GM18870 (cell line): Measurements from ENCODE around the gene OPTN.
"Not testable (repeated sequence)": the region's sequence is repeated elsewhere in the genome, so short reads cannot be mapped to it uniquely, and the experiment has no call there.

ENCODE experiments used
- ATAC-seq: cut with Tn5 transposase; IDR thresholded peaks from one replicate; pipeline ENCODE4 v1.9.1; 2021; ENCODE audit warnings: moderate library complexity; ENCODE audit not compliant: unreplicated experiment

The OPTN gene

GRCh38 chr10:13118784-13119410 is 18.9 kb downstream of the OPTN start:
- no peak for ATAC-seq

GRCh38 chr10:13120786-13121499 is 21.0 kb downstream of the OPTN start:
- ATAC-seq, result no peak

GRCh38 chr10:13121500-13121854 is 21.5 kb downstream of the OPTN start:
- ATAC-seq, result no peak

- no peak for ATAC-seq
These were observed 36.7 kb downstream of the OPTN start for GRCh38 chr10:13136651-13137050.

GRCh38 chr10:13139150-13139549 is 39.2 kb downstream of the OPTN start:
- no peak for ATAC-seq

- no peak for ATAC-seq
These were observed 39.7 kb downstream of the OPTN start for GRCh38 chr10:13139676-13140075.

GRCh38 chr10:13140627-13141190 is 40.7 kb downstream of the OPTN start:
- no peak for ATAC-seq

- no peak for ATAC-seq
These were observed 43.8 kb downstream of the OPTN start for GRCh38 chr10:13143766-13144165.

GRCh38 chr10:13144814-13145213 is 44.9 kb downstream of the OPTN start:
- ATAC-seq, result no peak

- ATAC-seq, result no peak
These were observed 46.4 kb downstream of the OPTN start for GRCh38 chr10:13146379-13146778.

- no peak for ATAC-seq
These were observed 47.2 kb downstream of the OPTN start for GRCh38 chr10:13147161-13147560.

- ATAC-seq, result no peak
These were observed 52.3 kb downstream of the OPTN start for GRCh38 chr10:13152296-13152695.

- ATAC-seq, result not testable (repeated sequence)
These were observed 55.9 kb downstream of the OPTN start for GRCh38 chr10:13155860-13156259.

- no peak for ATAC-seq
These were observed 58.4 kb downstream of the OPTN start for GRCh38 chr10:13158401-13158800.

- ATAC-seq, result peak; percentile 99
These were observed 61.2 kb downstream of the OPTN start, which contains the start of gene MCM10 for GRCh38 chr10:13160934-13161856. Gene MCM10 (plus strand): TSS chr10:13161558. CDS start chr10:13164203, 2,645 bp downstream.

GRCh38 chr10:13161857-13162271 is 61.9 kb downstream of the OPTN start:
- no peak for ATAC-seq

GRCh38 chr10:13163859-13164258 is 63.9 kb downstream of the OPTN start:
- ATAC-seq, result no peak

GRCh38 chr10:13165177-13165576 is 65.2 kb downstream of the OPTN start:
- no peak for ATAC-seq

GRCh38 chr10:13167568-13167967 is 67.6 kb downstream of the OPTN start:
- ATAC-seq, result no peak

GRCh38 chr10:13168781-13169180 is 68.8 kb downstream of the OPTN start:
- ATAC-seq, result no peak

- ATAC-seq, result no peak
These were observed 73.7 kb downstream of the OPTN start for GRCh38 chr10:13173616-13174015.
